T-helper 2 cell treated with Interferon-gamma antibody and Interleukin-4, amounts not matched to agents 5 μg/mL and 100 μg/mL, for 36 hours (primary cell): ENCODE results near the gene CCT7.

Source experiments
- DNase-seq: peaks from one replicate; pipeline ENCODE4 v3.0.0; 2021; ENCODE audit warnings: low spot score
- H3K27ac Mint-ChIP-seq: one replicate; pipeline ENCODE4 v1.8.0; 2021; ENCODE audit warnings: mild to moderate bottlenecking, mixed read lengths
- H3K27me3 Mint-ChIP-seq: one replicate; pipeline ENCODE4 v1.8.0; 2021; ENCODE audit warnings: low read depth, mixed read lengths
- H3K36me3 Mint-ChIP-seq: one replicate; pipeline ENCODE4 v1.8.0; 2021; ENCODE audit warnings: low read depth, mixed read lengths
- H3K4me1 Mint-ChIP-seq: one replicate; pipeline ENCODE4 v1.8.0; 2021; ENCODE audit warnings: low read depth, mixed read lengths
- H3K4me3 Mint-ChIP-seq: one replicate; pipeline ENCODE4 v1.8.0; 2022; ENCODE audit warnings: mild to moderate bottlenecking, moderate library complexity, mixed read lengths
- H3K9me3 Mint-ChIP-seq: one replicate; pipeline ENCODE4 v1.8.0; 2021; ENCODE audit warnings: mixed read lengths

Gene CCT7

GRCh38 chr2:73293534-73294171 lies 59.5 kb downstream of the CCT7 start, which contains the start of gene EGR4:
Gene EGR4, minus strand, starts transcription at chr2:73293548. Its CDS starts 231 bp downstream, at chr2:73293317.
- no peaks in the 10 kb centered on the region for H3K36me3 Mint-ChIP-seq
- H3K4me3 Mint-ChIP-seq = peak within 1 kb of the TSS; percentile 70
- H3K27me3 Mint-ChIP-seq = peaks cover 79% of the 10 kb centered on the region
- no peaks in the 10 kb centered on the region for H3K9me3 Mint-ChIP-seq
- DNase-seq = peak; percentile 92
- peaks cover 4% of the 10 kb centered on the region for H3K4me1 Mint-ChIP-seq
- H3K27ac Mint-ChIP-seq = no peak within 1 kb of the TSS

- no peaks in the 10 kb centered on the region for H3K9me3 Mint-ChIP-seq
- no peak for DNase-seq
- peaks cover 74% of the 10 kb centered on the region for H3K27me3 Mint-ChIP-seq
- peaks cover 4% of the 10 kb centered on the region for H3K4me1 Mint-ChIP-seq
- no peaks in the 10 kb centered on the region for H3K36me3 Mint-ChIP-seq
- no peak overlapping the region for H3K27ac Mint-ChIP-seq
- H3K4me3 Mint-ChIP-seq = peak overlapping the region; percentile 11
Observed at GRCh38 chr2:73294239-73294638, 60.1 kb downstream of the CCT7 start.

- no peaks in the 10 kb centered on the region for H3K9me3 Mint-ChIP-seq
- peaks cover 2% of the 10 kb centered on the region for H3K4me1 Mint-ChIP-seq
- no peak for DNase-seq
- H3K4me3 Mint-ChIP-seq = no peak overlapping the region
- peaks cover 60% of the 10 kb centered on the region for H3K27me3 Mint-ChIP-seq
- H3K27ac Mint-ChIP-seq = no peak overlapping the region
- no peaks in the 10 kb centered on the region for H3K36me3 Mint-ChIP-seq
Observed at GRCh38 chr2:73295751-73296400, 61.8 kb downstream of the CCT7 start.

- no peak for DNase-seq
- Mint-ChIP-seq H3K9me3 (no peaks in the 10 kb centered on the region), H3K4me3 (no peak overlapping the region), H3K27ac (no peak overlapping the region), H3K36me3 (no peaks in the 10 kb centered on the region), H3K27me3 (peaks cover 58% of the 10 kb centered on the region), H3K4me1 (no peaks in the 10 kb centered on the region)
Observed at GRCh38 chr2:73297151-73297559, 63.0 kb downstream of the CCT7 start.

GRCh38 chr2:73297586-73297985 lies 63.5 kb downstream of the CCT7 start:
- Mint-ChIP-seq H3K27me3 (peaks cover 57% of the 10 kb centered on the region), H3K4me3 (no peak overlapping the region), H3K9me3 (no peaks in the 10 kb centered on the region), H3K36me3 (no peaks in the 10 kb centered on the region), H3K27ac (no peak overlapping the region), H3K4me1 (no peaks in the 10 kb centered on the region)
- DNase-seq = no peak

GRCh38 chr2:73300926-73301325 lies 66.8 kb downstream of the CCT7 start:
- H3K9me3 Mint-ChIP-seq = no peaks in the 10 kb centered on the region
- H3K27ac Mint-ChIP-seq = no peak overlapping the region
- H3K4me1 Mint-ChIP-seq = no peaks in the 10 kb centered on the region
- H3K4me3 Mint-ChIP-seq = no peak overlapping the region
- H3K36me3 Mint-ChIP-seq = no peaks in the 10 kb centered on the region
- H3K27me3 Mint-ChIP-seq = peaks cover 44% of the 10 kb centered on the region
- DNase-seq = no peak

GRCh38 chr2:73301636-73302035 lies 67.5 kb downstream of the CCT7 start:
- Mint-ChIP-seq H3K9me3 (no peaks in the 10 kb centered on the region), H3K36me3 (no peaks in the 10 kb centered on the region), H3K4me3 (no peak overlapping the region), H3K27me3 (peaks cover 38% of the 10 kb centered on the region), H3K4me1 (no peaks in the 10 kb centered on the region), H3K27ac (no peak overlapping the region)
- no peak for DNase-seq
